Nephron (organoid): ENCODE measurements around the gene PLSCR3.
A peak's percentile ranks its signal among the peaks of the same experiment; 100 is the strongest.

Experiments
- H3K27ac Mint-ChIP-seq, 3 experiments: 2 replicates each; pipeline ENCODE4 v1.8.0; 2020; ENCODE audit warnings: mixed read lengths in 3 of 3, mild to moderate bottlenecking in 2 of 3, moderate library complexity in 1 of 3
- H3K27me3 Mint-ChIP-seq: 2 replicates; pipeline ENCODE4 v1.8.0; 2021; ENCODE audit warnings: low read depth, mild to moderate bottlenecking, moderate library complexity, mixed read lengths
- H3K36me3 Mint-ChIP-seq: 2 replicates; pipeline ENCODE4 v1.8.0; 2020; ENCODE audit warnings: low read depth, mixed read lengths
- H3K4me1 Mint-ChIP-seq: 2 replicates; pipeline ENCODE4 v1.8.0; 2020; ENCODE audit warnings: mixed read lengths
- H3K4me3 Mint-ChIP-seq, 3 experiments: 2 replicates each; pipeline ENCODE4 v1.8.0; 2020; ENCODE audit warnings: mild to moderate bottlenecking in 3 of 3, mixed read lengths in 3 of 3, moderate library complexity in 2 of 3
- H3K9me3 Mint-ChIP-seq: 2 replicates; pipeline ENCODE4 v1.8.0; 2020; ENCODE audit warnings: mixed read lengths
- CTCF ChIP-seq, 3 experiments: fragments of 200-600 bp; sonication (generic); IDR thresholded peaks; one replicate each; pipeline ENCODE4 v1.5.0; 2021; ENCODE audit warnings: antibody characterized with exemption in 3 of 3; ENCODE audit not compliant: unreplicated experiment in 3 of 3

Gene PLSCR3

GRCh38 chr17:7391307-7391706 lies 3.0 kb downstream of the PLSCR3 start:
- TF ChIP-seq CTCF (IDR thresholded peaks at IDR 0.05; ENCODE audit: unreplicated experiment in 3 of 3): no peak
- no peaks in the 10 kb centered on the region for H3K9me3 Mint-ChIP-seq
- peaks cover 6% of the 10 kb centered on the region for H3K4me1 Mint-ChIP-seq
- peak overlapping the region; percentile 78 to 82 (median 80) for H3K4me3 Mint-ChIP-seq
- H3K36me3 Mint-ChIP-seq: peaks cover 31% of the 10 kb centered on the region
- H3K27me3 Mint-ChIP-seq: no peaks in the 10 kb centered on the region
- H3K27ac Mint-ChIP-seq: no peak overlapping the region

GRCh38 chr17:7389924-7390910 lies 4.1 kb downstream of the PLSCR3 start:
- Mint-ChIP-seq H3K4me1 (peaks cover 5% of the 10 kb centered on the region), H3K36me3 (peaks cover 31% of the 10 kb centered on the region), H3K27me3 (peaks cover 5% of the 10 kb centered on the region), H3K4me3 (no peak overlapping the region), H3K9me3 (no peaks in the 10 kb centered on the region), H3K27ac (no peak overlapping the region)
- no peak for TF ChIP-seq CTCF (IDR thresholded peaks at IDR 0.05; ENCODE audit: unreplicated experiment in 3 of 3)

- H3K9me3 Mint-ChIP-seq: no peaks in the 10 kb centered on the region
- peaks cover 14% of the 10 kb centered on the region for H3K27me3 Mint-ChIP-seq
- no peak overlapping the region for H3K27ac Mint-ChIP-seq
- H3K4me1 Mint-ChIP-seq: no peaks in the 10 kb centered on the region
- no peak for TF ChIP-seq CTCF (IDR thresholded peaks at IDR 0.05; ENCODE audit: unreplicated experiment in 3 of 3)
- no peak overlapping the region for H3K4me3 Mint-ChIP-seq
- H3K36me3 Mint-ChIP-seq: peaks cover 31% of the 10 kb centered on the region
Measured at GRCh38 chr17:7388856-7389255, 5.5 kb downstream of the PLSCR3 start.

- Mint-ChIP-seq H3K9me3 (peaks cover 3% of the 10 kb centered on the region), H3K27me3 (peaks cover 54% of the 10 kb centered on the region), H3K36me3 (peaks cover 13% of the 10 kb centered on the region), H3K4me3 (peak overlapping the region; percentile 9 to 66 (median 48)), H3K4me1 (peaks cover 5% of the 10 kb centered on the region), H3K27ac (no peak overlapping the region)
- no peak for TF ChIP-seq CTCF (IDR thresholded peaks at IDR 0.05; ENCODE audit: unreplicated experiment in 3 of 3)
Measured at GRCh38 chr17:7384489-7385081, 9.7 kb downstream of the PLSCR3 start.

GRCh38 chr17:7383742-7384488 lies 10.4 kb downstream of the PLSCR3 start:
- no peak for TF ChIP-seq CTCF (IDR thresholded peaks at IDR 0.05; ENCODE audit: unreplicated experiment in 3 of 3)
- Mint-ChIP-seq H3K27me3 (peaks cover 60% of the 10 kb centered on the region), H3K4me1 (peaks cover 5% of the 10 kb centered on the region), H3K4me3 (peak overlapping the region in 2 of 3 experiments; percentile 48 to 66), H3K27ac (no peak overlapping the region), H3K9me3 (peaks cover 9% of the 10 kb centered on the region), H3K36me3 (peaks cover 8% of the 10 kb centered on the region)
